ENCODE measurements around the gene HOXC5.

Gene HOXC5

GRCh38 chr12:54082397-54082892 lies 49.6 kb downstream of the HOXC5 start:
- FAIRE-seq, result no peak
- no peak for DNase-seq (ENCODE audit: extremely low spot score, insufficient read length, low read depth)

All from GM18507 (cell line).